Retina (tissue), 1 donor: Measurements from ENCODE around the gene LSP1.

Experiments
- DNase-seq: peaks from one replicate; pipeline ENCODE4 v3.0.0-alpha.2; 2016

The LSP1 gene

GRCh38 chr11:1851468-1852180 is 1.3 kb upstream of the LSP1 start:
- no peak for DNase-seq

GRCh38 chr11:1852271-1852876 is 510 bp upstream of the LSP1 start:
- no peak for DNase-seq

DNA sequence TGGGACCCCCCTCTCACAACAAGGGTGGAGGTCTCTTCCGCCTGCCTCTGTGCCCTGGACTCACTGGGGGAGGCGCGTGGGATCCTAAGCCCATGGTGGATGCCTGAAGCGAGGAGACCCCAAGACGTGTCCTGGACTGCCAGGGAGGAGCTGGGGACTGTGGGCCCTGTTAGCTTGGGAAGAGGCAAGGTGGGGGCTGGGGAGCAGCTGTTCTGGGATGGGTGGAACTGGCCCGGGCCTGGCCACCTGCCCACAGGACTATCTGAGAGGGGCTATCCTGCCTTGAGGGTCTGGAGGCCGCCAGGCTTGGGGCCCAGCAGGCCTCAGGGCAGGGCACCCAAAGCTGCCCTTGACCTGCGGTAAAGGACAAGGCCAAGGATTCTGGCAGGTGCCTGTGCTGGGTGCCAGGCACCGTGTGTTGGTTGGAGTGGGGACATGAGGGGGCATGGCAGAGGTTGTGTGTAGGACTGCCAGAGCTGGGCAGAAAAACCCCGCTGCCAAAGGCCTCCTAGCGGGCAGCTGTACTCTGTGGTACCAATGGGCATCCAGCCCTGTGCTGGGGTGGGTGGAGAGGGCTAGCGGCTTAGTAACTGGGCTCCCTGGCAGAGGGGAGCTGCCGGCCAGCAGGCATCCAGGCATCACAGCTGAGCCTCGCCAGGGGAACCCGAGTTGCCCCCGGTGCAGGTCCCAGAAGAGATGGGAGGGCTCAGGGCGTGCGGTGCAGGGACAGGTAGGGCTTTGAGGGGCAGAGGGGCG is 670 bp downstream of the LSP1 start:
- DNase-seq, result no peak

DNA sequence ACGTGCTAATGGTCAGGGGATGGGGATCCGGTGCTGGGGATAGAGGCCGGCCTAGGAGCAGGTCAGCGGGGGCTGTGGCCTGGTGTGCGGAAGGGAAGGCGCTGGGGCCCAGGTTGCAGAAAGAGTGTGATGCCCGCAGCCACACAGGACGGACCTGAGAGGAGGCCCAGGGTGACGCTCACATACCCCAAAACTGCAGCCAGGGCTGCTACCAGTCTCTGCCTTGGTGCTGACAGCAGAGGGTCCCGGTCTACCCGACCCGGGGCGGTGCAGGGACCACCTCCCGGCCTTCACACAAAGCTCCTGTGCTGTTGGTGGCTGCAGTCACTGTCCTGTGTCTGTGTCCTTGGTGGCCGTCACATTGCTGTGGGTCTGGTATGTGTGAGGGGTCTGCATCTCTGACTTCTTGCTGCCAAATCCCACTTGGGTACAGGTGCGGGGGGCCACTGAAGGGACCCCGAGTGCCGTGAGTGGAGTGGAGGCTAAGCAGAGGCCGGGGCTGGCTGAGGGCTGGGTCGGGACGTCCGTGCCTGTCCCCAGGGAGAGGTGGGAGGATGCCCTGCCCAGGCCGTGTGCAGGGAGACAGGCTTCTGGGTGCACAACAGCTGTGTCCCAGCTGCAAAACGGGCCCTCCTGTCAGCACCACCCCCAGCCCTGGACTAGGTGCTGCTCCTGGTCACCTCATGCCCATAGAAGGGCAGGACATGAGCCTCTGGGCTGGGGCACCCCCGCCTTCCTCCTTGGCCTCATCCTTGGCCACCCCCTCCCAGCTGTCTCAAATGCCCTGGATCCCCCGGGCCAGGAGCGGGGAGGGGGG is 1.5 kb downstream of the LSP1 start:
- DNase-seq, result no peak

GRCh38 chr11:1854949-1855885 is 2.3 kb downstream of the LSP1 start:
- DNase-seq, result no peak

GRCh38 chr11:1855886-1856265 is 3.0 kb downstream of the LSP1 start:
- no peak for DNase-seq

GRCh38 chr11:1856306-1857005 is 3.6 kb downstream of the LSP1 start:
- DNase-seq, result no peak

- no peak for DNase-seq
These were observed 4.2 kb downstream of the LSP1 start for GRCh38 chr11:1857064-1857463.

DNA sequence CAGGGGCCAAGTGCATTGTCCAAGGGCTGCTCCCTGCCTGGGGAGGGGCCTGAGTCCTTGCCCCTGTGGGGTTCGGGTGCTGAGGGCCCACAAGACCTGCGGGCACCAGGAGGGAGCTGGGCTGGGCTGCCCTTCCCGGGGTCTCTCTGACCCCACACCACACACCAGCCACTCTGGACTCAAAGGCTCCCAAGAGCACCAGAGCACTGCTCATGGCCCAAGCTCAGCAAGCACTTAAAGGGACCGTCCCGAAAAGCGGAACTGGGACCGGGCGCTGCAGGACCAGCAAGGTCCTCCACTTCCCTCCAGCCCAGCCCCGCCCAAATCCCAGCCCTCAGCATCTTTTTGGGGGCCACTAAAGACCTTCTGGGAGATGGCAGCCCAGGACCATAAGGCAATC is 5.3 kb downstream of the LSP1 start:
- DNase-seq, result no peak

GRCh38 chr11:1858576-1858975 is 5.7 kb downstream of the LSP1 start:
- DNase-seq, result no peak

DNA sequence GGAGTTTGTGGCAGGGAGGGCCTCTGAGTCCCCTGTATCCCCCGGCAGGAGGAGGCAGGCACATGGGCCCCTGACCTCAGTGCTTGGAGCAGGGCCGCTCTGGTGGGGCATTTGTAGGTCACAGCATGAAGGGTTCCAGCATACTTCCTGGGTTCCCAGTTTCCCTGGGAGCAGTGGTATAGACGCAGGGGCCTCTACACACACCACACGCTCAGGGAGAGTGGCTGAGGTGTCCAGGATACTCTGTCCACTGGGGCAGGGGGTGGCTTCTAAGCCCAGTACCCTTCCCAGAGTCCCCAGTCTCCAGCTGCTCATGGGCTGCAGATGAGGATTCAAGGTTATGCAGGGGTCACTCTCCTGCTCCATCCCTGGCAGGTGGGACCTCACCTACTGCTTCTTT is 6.1 kb downstream of the LSP1 start:
- no peak for DNase-seq

- DNase-seq, result no peak
These were observed 7.2 kb downstream of the LSP1 start for GRCh38 chr11:1860108-1860507.

DNA sequence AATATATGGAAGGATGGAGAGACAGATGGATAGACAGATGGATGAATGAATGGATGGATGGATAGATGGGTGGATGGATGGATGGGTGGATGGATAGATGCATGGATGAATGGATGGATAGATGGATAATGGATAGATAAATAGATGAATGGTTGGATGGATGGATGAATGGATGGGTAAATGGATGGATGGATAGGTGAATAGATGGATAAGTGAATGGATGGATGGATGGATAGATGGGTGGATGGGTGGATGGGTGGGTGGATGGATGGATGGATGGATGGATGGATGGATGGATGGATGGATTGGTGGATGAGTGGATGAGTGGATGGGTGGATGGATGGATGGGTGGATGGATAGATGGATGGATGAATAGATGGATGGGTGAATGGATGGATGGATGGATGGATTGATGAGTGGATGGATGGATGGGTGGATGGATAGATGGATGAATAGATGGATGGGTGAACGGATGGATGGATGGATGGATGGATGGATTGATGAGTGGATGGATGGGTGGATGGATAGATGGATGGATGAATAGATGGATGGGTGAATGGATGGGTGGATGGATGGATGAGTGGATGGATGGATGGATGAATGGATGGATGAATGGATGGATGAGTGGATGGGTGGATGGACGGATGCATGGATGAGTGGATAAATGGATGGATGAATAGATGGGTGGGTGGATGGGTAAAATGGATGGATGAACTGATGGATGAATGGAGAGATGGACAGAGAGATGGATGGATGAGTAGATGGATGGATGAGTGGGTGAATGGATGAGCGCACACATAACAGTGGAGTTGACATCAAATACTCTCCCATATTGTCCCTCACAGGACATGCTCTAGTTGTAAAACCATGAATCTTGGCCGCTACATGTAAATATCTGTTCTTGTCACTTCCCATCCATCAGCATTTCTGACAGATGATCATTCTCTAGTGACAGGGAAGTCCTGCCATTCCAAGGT is 8.8 kb downstream of the LSP1 start:
- DNase-seq, result no peak

- DNase-seq, result no peak
These were observed 9.9 kb downstream of the LSP1 start for GRCh38 chr11:1862588-1863351.

DNA sequence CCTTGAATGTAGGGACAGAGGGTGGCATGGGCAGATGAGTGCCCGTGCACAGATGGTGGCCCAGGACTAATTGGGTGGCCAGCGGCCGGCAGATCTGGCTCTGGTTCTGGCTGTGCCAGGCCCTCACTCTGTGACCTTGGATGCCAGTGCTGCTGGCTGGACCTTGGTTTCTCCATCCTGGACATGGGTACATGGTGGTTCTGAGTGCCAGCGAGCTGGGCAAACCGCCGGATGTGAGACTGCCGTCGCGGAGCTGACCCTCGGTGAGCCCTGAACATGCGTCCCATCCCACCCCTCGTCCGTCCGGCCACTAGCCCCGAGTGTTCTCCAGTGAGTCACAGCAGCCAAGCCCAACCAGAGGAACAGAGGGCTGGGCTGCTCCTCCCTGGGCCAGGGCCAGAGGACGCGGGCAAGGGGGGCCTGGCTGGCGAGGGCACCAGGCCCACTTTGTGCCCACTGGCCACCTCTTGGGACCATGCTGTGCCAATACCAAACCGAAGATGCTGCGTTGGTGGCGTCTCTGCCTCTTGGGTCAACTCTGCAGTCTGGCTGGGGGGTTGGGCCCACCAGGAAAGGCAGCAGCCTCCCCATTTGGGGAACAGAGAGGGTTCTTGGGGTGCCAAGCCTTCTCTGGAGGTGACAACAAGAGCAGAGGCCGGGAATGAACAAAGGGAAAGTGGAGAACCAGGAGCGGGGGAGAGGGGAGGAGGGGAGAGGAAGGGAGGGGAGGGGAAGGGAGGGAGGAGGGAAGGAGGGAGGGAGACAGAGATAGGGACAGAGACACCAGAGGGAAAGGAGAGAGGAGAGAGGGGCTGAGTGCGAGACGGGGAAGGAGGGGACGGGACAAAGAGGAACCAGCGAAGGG is 10.7 kb downstream of the LSP1 start:
- DNase-seq, result peak; percentile 42

DNA sequence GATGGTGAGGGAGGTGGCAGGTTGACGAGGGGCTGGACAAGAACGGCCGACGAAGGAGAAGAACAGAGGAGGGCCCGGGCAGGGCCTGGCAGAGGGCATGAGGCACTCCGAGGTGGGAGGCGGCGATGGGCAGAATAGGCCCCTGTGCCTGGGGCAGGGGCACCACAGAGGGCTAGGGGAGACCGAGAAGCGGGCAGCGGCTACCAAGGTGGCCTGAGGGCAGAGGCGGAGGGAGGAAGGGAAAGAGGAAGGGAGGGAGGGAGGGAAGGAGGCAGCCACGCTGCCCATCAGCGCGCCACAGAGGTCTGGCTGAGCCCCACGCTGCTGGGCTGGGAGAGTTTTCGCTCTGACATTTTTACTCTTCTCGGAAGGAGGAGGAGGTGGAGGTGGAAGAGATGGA is 11.3 kb downstream of the LSP1 start:
- no peak for DNase-seq

DNA sequence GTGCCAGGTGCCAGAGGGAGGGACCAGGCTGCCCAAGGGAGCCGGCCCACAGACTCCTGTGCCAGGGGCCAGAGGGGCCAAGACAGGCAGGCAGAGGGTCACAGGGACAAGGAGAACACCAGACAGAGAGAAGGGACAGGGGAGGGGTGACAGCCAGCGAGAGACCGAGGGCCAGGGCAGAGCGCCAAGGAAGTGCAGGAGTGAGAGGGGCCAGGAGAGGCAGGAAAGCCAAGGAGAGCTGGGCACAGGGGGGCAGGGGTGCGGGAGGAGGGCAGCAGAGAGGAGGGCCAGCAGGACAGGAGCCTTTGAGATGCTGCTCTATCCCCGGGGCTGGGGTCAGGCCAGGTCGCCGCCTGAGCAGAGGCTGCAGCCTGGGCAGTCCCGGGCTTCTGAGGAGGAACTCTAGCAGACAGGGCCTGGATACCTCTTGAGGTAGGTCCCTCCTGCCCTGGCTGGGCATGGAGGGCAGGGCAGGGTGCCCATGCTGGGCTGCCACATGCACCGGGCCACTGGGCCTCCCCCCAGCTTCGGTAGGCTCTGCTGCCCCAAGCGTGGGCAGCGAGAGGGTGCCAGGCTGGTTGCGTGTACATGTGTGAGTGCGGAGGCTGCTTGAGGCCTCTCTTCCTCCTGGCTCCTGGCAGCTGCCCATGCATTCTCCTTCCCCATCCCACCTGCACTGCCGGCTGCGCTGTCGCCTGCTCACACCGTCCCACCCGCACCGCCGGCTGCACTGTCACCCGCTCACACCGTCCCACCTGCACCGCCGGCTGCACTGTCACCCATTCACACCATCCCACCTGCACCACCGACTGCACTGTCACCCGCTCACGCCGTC is 12.2 kb downstream of the LSP1 start:
- no peak for DNase-seq
